ENCODE results near the gene PCBP3. TPM values are rescaled to one million over a fixed set of nuclear protein-coding genes. Genes with fewer than 3 reads are reported as not detected.
"Not testable (repeated sequence)": the region's sequence is repeated elsewhere in the genome, so short reads cannot be mapped to it uniquely, and the experiment has no call there.

The PCBP3 gene
- polyA plus RNA-seq, 5 donors = 1.9 to 2.8 (median 2.2) TPM

DNA sequence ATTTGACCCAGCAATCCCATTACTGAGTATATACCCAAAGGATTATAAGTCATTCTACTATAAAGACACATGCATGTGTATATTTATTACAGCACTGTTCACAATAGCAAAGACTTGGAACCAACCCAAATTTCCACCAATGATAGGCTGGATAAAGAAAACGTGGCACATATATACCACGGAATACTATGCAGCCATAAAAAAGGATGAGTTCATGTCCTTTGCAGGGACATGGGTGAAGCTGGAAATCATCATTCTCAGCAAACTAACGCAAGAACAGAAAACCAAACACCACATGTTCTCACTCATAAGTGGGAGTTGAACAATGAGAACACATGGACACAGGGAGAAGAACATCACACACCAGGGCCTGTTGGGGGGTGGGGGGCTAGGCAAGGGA, 165.1 kb downstream of the PCBP3 start:
- DNase-seq = not testable (repeated sequence)

- DNase-seq = no peak
Observed at GRCh38 chr21:45809421-45809820, 165.9 kb downstream of the PCBP3 start.

DNA sequence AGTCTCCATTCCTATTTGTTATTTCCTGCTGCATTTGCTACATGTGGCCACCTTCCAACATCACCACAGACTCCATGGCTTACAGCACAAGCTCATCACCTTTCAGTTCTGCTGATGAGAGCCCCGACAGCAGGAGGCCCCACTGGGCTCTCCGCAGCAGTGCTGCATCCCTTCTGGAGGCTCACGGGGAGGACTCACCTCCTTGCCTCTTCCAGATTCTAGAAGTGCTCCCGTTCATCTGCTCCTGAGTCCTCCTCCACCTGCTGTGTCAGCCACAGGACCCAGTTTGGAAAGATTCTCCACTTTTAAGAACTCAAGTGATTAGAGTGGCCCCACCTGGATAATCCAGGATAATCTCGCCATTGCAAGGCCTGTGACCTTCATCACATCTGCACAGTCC, 167.6 kb downstream of the PCBP3 start:
- DNase-seq = no peak

- not testable (repeated sequence) for DNase-seq
Observed at GRCh38 chr21:45814210-45814940, 170.8 kb downstream of the PCBP3 start.

- not testable (repeated sequence) for DNase-seq
Observed at GRCh38 chr21:45815781-45816180, 172.3 kb downstream of the PCBP3 start.

GRCh38 chr21:45816794-45817193, 173.3 kb downstream of the PCBP3 start:
- no peak for DNase-seq

- DNase-seq = no peak
Observed at GRCh38 chr21:45817345-45817744, 173.8 kb downstream of the PCBP3 start.

GRCh38 chr21:45818276-45818903, 174.9 kb downstream of the PCBP3 start:
- DNase-seq = no peak

- no peak for DNase-seq
Observed at GRCh38 chr21:45818904-45819285, 175.4 kb downstream of the PCBP3 start.

DNA sequence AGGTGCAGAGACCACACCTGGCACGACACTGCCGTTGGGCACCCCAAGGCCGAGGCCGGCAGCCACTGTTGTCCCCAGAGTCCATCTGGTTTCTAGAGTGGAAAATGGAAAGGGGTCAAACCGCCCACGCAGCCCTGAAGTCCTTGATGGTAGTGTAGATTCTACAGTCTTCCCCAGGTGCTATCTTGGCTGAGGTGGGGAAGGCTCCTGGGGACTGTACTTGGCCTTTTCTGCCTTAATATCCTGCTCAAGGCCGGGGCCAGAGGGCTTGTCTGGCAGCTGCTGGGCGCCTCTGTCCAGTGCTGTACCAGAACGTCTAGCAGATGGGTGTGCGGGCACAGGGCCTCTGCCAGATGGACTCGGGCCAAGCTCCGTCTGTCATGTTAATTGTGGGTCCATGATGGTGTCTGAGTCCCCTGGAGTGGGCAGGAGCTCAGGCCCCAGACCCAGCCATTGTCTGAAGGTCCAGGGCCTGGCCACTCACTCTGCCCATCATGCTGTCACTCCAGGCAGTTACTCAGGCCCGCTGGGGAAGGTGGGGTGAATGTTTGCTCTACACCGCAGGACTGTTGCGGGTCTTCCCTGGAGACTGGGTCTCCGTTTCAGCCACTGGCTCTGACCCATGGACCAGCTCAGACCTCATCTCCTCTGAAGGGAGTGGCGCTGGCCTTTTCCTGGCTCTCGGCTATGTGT, 176.1 kb downstream of the PCBP3 start:
- DNase-seq = no peak

DNA sequence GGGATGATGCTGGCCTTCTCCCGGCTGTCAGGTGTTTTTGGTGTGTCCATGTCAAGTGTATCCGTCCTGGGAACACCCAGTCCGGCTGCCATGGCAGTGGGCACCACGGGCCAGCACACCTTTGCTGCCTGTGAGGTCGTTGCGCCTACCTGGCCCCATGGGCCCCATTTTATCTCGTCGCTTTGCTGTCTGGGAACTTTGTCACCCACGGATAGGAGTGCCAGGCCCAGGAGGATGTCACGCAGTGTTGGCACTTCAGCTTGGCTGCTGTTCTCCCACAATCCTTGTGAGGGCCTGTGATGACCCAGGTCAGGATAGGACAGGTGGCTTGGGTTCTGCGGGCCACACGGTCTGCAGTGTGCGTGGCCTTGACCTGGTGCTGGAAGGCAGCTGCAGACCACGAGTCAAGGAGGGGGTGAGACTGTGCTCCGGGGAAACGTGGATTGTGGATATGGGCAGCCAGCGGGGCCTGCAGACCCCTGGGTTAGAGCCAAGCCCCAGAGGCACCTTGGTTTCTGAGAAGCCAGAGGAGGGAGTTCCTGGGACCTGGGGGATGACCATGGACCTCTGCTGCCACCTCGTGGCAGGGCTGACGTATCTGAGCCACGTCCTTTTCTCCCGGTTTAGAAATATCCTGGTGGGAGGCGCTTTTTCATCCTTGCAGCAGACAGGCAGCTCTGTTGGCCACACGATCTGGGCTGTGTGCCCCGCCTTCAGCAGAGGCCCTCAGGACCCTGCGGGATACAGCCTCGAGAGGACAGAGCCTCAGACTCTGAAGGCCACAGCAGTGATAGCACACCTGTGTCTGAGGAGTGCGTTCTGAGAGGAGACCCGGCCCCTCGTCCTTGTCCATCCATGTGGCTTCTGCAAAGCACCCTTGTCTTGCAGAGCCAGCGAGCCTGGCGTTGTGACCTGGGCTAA, 176.9 kb downstream of the PCBP3 start:
- DNase-seq = peak; percentile 76 to 84

DNA sequence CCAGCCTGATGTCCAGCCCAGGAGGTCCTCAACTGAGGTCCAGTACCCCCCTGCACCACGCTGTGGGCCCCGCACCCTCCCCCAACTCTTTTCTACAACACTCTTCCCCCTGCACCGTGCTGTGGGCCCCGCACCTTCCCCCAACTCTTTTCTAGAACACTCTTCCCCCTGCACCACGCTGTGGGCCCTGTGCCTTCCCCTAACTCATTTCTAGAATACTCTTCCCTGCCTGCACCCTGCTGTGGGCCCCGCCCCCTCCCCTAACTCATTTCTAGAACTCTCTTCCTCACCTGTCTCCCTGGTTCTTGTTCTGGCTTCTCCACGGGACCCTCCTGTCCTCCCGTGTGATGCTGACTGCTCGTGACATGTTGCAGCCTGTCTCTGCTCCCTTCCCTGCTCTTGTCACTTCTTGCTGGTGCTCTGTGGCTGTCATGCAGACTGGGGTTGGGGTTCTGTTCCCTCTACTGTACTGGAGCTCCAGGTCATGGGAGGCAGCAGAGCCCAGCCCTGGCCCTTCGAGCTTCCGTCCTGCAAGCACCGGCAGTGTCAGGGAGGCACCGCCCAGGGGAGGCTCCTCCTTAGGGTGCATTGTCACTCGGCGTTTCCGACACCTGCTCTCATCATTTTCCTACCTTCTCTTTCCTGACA, 177.9 kb downstream of the PCBP3 start:
- DNase-seq = no peak

DNA sequence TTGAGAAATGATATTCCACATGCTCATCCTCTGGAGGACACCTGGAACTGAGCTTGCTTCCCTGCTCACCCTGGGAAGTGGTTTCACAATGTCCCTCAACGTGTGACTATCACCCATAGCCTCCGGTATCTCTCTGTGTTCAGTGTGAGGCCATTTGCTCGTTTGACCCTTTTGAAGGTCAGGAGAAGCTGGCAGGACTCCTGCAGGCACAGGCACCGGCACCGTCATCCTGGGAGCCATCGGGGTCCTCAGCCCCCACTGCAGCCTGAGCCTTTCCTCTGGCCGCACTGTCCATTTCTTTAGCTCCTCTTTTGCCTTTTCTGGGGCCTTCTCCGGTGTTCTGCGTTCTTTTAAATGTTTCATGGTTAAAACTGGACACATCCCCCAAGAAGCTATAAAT, 178.5 kb downstream of the PCBP3 start:
- DNase-seq = no peak

DNA sequence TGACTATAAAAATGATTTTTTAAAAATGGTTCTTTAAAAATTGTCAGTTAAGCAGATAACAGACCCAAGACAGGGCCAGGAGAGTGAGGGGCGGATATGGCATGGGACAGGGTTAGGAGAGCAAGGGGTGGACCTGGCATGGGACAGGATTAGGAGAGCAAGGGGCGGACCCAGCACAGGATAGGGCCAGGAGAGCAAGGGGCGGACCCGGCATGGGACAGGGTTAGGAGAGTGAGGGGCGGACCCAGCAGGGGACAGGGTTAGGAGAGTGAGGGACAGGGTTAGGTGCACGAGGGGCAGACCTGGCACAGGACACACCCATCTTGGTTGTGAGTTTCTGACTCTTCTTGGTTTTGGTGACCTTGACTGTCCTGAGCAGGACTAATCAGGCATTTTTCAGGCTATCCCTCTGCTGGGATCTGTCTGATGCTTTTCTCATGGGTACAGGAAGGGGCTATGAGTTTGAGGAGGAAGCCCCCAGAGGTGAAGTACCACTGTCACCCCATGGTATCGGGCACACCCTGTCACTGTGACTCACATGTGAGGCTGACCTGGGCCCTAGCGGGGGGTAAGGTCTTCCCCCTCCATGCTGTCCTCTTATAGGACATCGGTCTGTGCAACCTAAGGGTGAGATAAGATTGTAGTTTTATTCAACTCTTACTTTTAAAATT, 179.0 kb downstream of the PCBP3 start:
- no peak for DNase-seq

- DNase-seq = no peak
Observed at GRCh38 chr21:45823100-45823681, 179.7 kb downstream of the PCBP3 start.

DNA sequence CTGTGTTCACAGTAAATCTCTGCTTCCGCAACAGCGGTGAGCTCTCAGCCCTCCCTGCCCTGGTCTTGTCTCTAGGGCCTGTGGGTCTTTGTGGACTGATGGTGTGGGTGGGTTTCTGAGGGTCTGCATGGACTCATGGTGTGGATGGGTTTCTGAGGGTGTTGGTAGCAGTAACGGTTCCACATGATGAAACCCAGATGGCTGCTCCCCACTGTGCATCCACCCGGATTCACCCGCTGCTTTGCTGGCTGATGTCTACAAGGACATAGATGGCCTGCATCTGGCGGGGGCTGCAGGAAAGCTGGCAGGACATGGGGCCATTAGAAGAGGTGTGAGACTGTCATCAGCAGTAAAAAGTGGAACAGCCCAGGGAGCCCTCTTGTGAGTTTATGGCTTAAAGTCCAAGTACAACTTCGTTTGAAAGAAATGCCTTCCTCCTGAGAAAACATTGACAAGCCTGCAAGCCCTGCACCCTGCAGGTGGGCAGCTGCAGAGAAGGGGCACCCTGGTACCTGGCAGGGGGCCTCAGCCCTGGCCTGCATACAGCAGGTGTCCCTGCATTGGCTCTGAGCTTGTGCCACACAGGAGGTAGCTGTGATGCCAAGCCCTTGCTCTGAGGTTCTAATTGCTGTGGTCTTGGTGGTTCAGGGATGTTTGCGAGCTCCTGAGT, 181.2 kb downstream of the PCBP3 start:
- DNase-seq = no peak

GRCh38 chr21:45825219-45825618, 181.7 kb downstream of the PCBP3 start:
- no peak for DNase-seq

GRCh38 chr21:45826676-45827301, 183.3 kb downstream of the PCBP3 start:
- no peak for DNase-seq

DNA sequence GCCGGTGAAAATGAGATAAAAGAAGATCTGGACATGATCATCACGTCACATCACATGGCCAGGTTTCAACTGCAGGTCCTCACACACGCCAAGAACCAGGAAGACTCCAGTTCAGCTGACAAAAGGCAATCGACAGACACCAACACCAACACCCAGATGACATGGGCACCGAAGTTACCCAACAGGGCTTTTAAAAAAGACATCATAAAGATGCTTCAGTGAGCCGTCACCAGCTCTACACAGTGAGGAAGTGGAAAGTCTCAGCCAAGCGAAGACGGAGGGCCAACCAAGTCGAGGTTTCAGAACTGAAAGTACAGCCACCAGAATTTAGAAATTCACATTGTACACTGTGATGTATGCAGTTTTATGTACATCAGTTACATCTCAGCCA, 183.8 kb downstream of the PCBP3 start:
- no peak for DNase-seq
